ENCODE measurements around the gene PLSCR5.

DNA sequence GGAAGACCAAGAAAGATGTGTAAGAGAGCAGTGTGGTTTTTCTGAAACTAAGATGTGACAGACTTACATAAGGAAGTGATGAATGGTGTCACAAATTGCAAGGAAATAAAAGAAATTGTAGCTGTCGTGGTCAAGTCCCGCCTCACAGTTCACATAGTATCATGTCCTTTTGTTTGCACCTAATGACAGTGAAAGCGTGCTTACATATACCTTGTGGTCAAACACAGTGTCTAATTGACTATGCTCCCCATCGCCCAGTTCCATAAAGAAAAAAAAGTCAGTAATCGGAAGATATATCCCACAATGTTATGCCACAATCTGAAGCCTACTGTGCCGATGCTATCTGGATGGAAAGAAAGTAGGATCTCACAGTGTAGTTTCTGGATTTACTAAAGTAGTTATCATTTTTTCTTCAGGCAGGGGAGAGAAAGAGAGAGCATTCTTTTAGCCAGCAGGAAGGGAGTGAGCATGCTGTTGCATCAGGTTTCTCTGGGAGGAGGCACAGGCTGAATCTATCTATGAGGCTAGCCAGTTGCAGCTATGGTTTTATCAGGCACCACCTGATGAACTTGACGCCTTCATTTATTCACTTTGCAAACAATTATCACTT, 50.9 kb downstream of the PLSCR5 start:
- TF ChIP-seq, protein P1, sequence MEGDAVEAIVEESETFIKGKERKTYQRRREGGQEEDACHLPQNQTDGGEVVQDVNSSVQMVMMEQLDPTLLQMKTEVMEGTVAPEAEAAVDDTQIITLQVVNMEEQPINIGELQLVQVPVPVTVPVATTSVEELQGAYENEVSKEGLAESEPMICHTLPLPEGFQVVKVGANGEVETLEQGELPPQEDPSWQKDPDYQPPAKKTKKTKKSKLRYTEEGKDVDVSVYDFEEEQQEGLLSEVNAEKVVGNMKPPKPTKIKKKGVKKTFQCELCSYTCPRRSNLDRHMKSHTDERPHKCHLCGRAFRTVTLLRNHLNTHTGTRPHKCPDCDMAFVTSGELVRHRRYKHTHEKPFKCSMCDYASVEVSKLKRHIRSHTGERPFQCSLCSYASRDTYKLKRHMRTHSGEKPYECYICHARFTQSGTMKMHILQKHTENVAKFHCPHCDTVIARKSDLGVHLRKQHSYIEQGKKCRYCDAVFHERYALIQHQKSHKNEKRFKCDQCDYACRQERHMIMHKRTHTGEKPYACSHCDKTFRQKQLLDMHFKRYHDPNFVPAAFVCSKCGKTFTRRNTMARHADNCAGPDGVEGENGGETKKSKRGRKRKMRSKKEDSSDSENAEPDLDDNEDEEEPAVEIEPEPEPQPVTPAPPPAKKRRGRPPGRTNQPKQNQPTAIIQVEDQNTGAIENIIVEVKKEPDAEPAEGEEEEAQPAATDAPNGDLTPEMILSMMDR (IDR thresholded peaks at IDR 0.05), result no peak
- TF ChIP-seq POLR2A (IDR thresholded peaks at IDR 0.05) (no peak), POLR2AphosphoS5 (IDR thresholded peaks at IDR 0.05) (no peak), EP300 (IDR thresholded peaks at IDR 0.05) (no peak)

All from stomach (tissue), 4 donors.